Measurements from ENCODE around the gene BPTF. TPM values are rescaled to one million over a fixed set of nuclear protein-coding genes. Genes with fewer than 3 reads are reported as not detected.
A peak's percentile ranks its signal among the peaks of the same experiment; 100 is the strongest.

Gene BPTF
- total and polyA plus RNA-seq, 2 of the 8 experiments (the other 6 are each of a cell fraction or from before 2014, with no cell fraction given) = 107 to 228 TPM

- 99% methylated on average over 5 of the region's 5 CpGs; no CpG with 5 or more reads in 1 of the 2 experiments for WGBS, 2 experiments (ENCODE audit: extremely low coverage in 1 of 2, insufficient coverage in 1 of 2, insufficient read length in 1 of 2, insufficient replicate concordance in 2 of 2, low coverage in 1 of 2, low lambda C conversion rate in 2 of 2, missing lambda C conversion rate in 1 of 2)
- Histone ChIP-seq H4K20me1 (replicated peaks in 1 of 2; ENCODE audit: control insufficient read depth in 1 of 2, insufficient read depth in 2 of 2, low read length in 2 of 2) (peaks cover 0 to 3% of the 10 kb centered on the region in 2 experiments), H3K23ac (ENCODE audit: insufficient read length) (no peak overlapping the region), H3K4ac (replicated peaks; ENCODE audit: insufficient read length, low read depth, low read length) (no peak overlapping the region), H2AK5ac (ENCODE audit: low read depth, low read length) (no peak overlapping the region), H3K9me3 (ENCODE audit: insufficient read depth in 2 of 2, low read depth in 1 of 2, low read length in 1 of 2) (no peaks in the 10 kb centered on the region), H3K79me1 (ENCODE audit: low read depth, low read length) (no peaks in the 10 kb centered on the region), H3K79me2 (ENCODE audit: control insufficient read depth in 1 of 2, insufficient read depth in 2 of 2, low read length in 2 of 2) (no peaks in the 10 kb centered on the region), H2BK15ac (ENCODE audit: low read length) (no peak overlapping the region), H3K36me3 (ENCODE audit: control insufficient read depth in 2 of 4, insufficient read depth in 4 of 4, low read length in 3 of 4) (peaks cover 12 to 94% (median 55%) of the 10 kb centered on the region in 4 experiments), H4K8ac (ENCODE audit: extremely low read depth, insufficient read depth, low read length) (no peak overlapping the region), H2BK12ac (ENCODE audit: low read depth, low read length) (no peak overlapping the region), H2BK5ac (ENCODE audit: low read depth, low read length) (no peak overlapping the region), H3K27me3 (replicated peaks in 1 of 4; ENCODE audit: control insufficient read depth in 3 of 4, extremely low read depth in 1 of 4, insufficient read depth in 3 of 4, low read length in 3 of 4) (no peaks in the 10 kb centered on the region), H4K5ac (ENCODE audit: insufficient read length, low read depth, low read length) (no peak overlapping the region), H3K18ac (ENCODE audit: extremely low read depth, low read length) (no peak overlapping the region), H3K4me3 (ENCODE audit: extremely low read depth in 1 of 4, insufficient read depth in 2 of 4, low read depth in 3 of 4, low read length in 4 of 4) (no peak overlapping the region), H3K23me2 (ENCODE audit: low read depth, low read length) (no peaks in the 10 kb centered on the region), H3K9ac (replicated peaks in 1 of 4; ENCODE audit: extremely low read depth in 1 of 4, low read depth in 3 of 4, low read length in 3 of 4) (no peak overlapping the region), H2AFZ (ENCODE audit: low read length) (no peak overlapping the region), H3K4me1 (replicated peaks in 1 of 4; ENCODE audit: control insufficient read depth in 3 of 4, insufficient read depth in 4 of 4, low read length in 3 of 4) (no peaks in the 10 kb centered on the region), H3K56ac (replicated peaks; ENCODE audit: insufficient read length, low read depth, low read length) (no peak overlapping the region), H2BK20ac (ENCODE audit: low read length) (no peak overlapping the region), H2BK120ac (replicated peaks; ENCODE audit: low read depth, low read length) (no peak overlapping the region), H4K91ac (replicated peaks; ENCODE audit: insufficient read length, low read length) (no peak overlapping the region), H3K27ac (ENCODE audit: low read depth, low read length) (no peak overlapping the region), H3K14ac (ENCODE audit: insufficient read length) (no peak overlapping the region), H3K4me2 (ENCODE audit: insufficient read depth in 1 of 2, low read depth in 2 of 2, low read length in 2 of 2) (no peak overlapping the region)
- TF ChIP-seq SP2 (IDR thresholded peaks at IDR 0.05; ENCODE audit: low read length) (no peak), CEBPB (IDR thresholded peaks at IDR 0.05; ENCODE audit: low read depth, low read length) (peak; percentile 40; the same call in 1 of the 2 replicates)
- POLR2A ChIA-PET (ENCODE audit: partially characterized antibody) = interaction anchor here (1.3 kb wide), 1 partner anchor 13 kb away, joined by 4 read pairs; no protein-coding TSS in a partner anchor
- DNase-seq (ENCODE audit: low read depth in 1 of 2, low spot score in 2 of 2) (no peak), FAIRE-seq (no peak)
- CTCF ChIA-PET (ENCODE audit: partially characterized antibody) = interaction anchor here (0.6 to 0.9 kb wide), 2 partner anchors 12 to 28 kb away, joined by 3 to 5 read pairs; no protein-coding TSS in a partner anchor
Measured at GRCh38 chr17:67931227-67931626, 105.9 kb downstream of the BPTF start.
